Right lobe of liver (tissue), 4 donors: ENCODE measurements around the gene MMP25.

ENCODE experiments used
- POLR2A ChIP-seq: fragments of 450-650 bp; IDR thresholded peaks from one replicate; pipeline ENCODE4 v1.6.1; 2017; ENCODE audit warnings: antibody characterized with exemption, mild to moderate bottlenecking
- TF ChIP-seq, protein P1 (sequence below), 4 donors: fragments of 200-600 bp in 3 of 4; fragments of 450-650 bp in 1 of 4; IDR thresholded peaks; one replicate each; pipeline versions ENCODE4 v1.5.1 to v1.8.0; 2016 to 2022; ENCODE audit warnings: antibody characterized with exemption in 4 of 4, mild to moderate bottlenecking in 2 of 4
- donor health status: DM: no; HTN: no; CAD: no.
- donor health status: DM: no; HTN: no; CAD: no.
- donor health status: DM: no; HTN: yes; CAD: no.

DNA sequence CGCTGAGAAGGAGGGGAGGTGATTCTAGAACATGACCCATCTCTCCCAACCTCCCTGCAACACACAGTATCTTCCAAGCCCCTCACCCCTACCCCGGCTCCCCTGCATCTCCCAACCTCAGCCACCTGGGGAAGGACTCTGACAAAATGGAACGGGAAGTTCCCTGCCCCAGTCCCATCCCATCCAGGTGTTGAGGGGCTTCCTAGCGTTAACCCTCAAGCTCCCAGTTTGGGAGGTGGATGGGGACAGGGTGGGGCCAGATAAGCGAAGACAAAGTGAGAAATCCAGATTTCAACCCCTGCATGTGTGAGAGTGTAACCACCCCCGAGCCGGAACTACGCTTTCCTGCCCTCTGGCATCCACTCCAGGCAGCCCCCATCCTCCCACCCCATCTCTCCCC, 50.9 kb downstream of the MMP25 start:
- TF ChIP-seq, protein P1, sequence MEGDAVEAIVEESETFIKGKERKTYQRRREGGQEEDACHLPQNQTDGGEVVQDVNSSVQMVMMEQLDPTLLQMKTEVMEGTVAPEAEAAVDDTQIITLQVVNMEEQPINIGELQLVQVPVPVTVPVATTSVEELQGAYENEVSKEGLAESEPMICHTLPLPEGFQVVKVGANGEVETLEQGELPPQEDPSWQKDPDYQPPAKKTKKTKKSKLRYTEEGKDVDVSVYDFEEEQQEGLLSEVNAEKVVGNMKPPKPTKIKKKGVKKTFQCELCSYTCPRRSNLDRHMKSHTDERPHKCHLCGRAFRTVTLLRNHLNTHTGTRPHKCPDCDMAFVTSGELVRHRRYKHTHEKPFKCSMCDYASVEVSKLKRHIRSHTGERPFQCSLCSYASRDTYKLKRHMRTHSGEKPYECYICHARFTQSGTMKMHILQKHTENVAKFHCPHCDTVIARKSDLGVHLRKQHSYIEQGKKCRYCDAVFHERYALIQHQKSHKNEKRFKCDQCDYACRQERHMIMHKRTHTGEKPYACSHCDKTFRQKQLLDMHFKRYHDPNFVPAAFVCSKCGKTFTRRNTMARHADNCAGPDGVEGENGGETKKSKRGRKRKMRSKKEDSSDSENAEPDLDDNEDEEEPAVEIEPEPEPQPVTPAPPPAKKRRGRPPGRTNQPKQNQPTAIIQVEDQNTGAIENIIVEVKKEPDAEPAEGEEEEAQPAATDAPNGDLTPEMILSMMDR (IDR thresholded peaks at IDR 0.05), result no peak
- no peak for TF ChIP-seq POLR2A
